Activated CD4-positive, CD25-positive, alpha-beta regulatory T cell treated with anti-CD3 and anti-CD28 coated beads, Interleukin-2, amount 50 U/mL, for 16 hours (primary cell): Measurements from ENCODE around the gene PPM1M.

ENCODE experiments used
- DNase-seq: peaks from one replicate; pipeline ENCODE4 v3.0.0-alpha.2; 2020; ENCODE audit warnings: low read depth, low spot score

The PPM1M gene, protein sequence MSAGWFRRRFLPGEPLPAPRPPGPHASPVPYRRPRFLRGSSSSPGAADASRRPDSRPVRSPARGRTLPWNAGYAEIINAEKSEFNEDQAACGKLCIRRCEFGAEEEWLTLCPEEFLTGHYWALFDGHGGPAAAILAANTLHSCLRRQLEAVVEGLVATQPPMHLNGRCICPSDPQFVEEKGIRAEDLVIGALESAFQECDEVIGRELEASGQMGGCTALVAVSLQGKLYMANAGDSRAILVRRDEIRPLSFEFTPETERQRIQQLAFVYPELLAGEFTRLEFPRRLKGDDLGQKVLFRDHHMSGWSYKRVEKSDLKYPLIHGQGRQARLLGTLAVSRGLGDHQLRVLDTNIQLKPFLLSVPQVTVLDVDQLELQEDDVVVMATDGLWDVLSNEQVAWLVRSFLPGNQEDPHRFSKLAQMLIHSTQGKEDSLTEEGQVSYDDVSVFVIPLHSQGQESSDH

GRCh38 chr3:52245322-52246263 lies at the start of gene PPM1M:
TSS of gene PPM1M (plus strand) at chr3:52245759. CDS start at chr3:52245825, 66 bp downstream.
- DNase-seq: peak; percentile 21

DNA sequence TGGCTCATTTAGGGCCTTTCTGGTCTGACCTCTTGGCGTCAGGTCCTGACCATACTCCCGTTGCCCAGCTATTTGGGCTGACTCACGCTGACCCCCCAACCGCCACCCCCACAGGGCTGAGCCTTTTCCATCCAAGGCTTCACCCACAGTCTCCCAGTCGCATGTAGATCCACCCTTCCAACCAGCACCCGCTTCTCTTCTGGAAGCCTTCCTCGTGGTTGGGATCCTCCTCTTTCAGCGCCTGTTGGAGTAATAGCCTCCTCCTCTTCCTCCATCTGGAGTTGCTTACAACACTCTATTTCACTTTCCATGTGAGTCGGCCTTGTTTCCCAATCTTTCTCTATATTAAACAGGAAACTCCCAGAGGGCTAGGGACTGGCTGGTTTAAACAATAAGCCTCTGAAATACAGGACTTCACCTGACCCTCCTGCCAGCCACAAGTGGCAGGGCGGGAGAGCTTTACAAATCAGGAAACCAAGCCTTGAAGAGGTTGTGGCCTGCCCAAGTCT lies 49.7 kb upstream of the PPM1M start:
- no peak for DNase-seq

DNA sequence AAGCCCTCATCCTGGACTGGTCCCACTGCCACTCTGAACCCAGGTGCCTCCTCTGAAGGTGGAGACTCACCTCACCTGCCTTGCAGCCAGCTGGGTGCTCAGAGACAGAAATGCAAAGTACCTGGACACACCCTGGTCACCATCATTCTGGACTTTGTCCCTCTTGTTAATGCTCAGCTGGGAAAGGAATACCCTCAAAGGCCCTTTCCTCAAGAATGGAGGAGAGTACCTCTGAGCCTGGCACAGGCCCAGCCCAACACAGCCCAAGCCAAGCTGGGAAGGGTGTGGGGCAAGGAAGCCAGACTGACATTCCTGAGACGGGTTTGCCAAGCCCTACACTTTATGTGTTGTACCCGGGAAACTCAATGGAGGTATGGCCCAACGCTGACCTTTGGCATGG lies 48.6 kb upstream of the PPM1M start:
- no peak for DNase-seq

GRCh38 chr3:52197499-52197841 lies 48.1 kb upstream of the PPM1M start:
- no peak for DNase-seq

DNA sequence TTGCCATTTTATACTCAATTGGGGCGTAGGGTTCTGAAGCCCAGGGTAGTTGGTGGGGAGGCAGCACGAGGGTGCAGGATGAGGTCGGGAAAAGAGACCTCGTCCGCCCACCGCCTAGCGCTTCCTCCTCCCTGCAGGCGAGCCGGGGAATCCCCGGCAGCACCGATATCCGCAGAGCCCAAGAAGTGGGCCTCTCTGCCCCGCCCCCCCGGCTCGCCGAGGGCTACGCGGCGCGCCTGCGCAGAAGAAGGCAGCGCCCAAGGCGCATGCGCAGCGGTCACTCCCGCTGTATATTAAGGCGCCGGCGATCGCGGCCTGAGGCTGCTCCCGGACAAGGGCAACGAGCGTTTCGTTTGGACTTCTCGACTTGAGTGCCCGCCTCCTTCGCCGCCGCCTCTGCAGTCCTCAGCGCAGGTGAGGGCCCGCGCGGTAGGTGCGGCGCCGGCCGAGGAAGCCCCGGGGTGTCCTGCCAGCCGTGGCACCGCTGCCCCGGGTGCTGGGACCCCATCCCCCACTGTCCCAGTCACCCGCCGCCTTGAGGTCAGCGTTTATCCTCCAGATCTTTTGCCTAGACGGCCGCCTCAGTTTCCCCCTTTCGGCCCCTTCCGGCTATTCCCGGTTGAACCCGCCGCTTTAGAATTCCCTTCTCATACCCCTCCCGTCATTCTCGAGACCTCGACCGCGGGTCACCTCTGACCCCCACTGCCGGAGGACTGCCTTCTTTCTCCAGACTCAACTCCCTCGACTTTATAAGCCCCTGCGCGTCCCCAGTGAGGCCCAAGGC lies 47.5 kb upstream of the PPM1M start, which contains the start of gene ALAS1:
Gene ALAS1, plus strand, starts transcription at position 319 of the 784 bp plus-strand sequence. CDS start 1,082 bp downstream, outside the sequence.
- DNase-seq: peak; percentile 86

DNA sequence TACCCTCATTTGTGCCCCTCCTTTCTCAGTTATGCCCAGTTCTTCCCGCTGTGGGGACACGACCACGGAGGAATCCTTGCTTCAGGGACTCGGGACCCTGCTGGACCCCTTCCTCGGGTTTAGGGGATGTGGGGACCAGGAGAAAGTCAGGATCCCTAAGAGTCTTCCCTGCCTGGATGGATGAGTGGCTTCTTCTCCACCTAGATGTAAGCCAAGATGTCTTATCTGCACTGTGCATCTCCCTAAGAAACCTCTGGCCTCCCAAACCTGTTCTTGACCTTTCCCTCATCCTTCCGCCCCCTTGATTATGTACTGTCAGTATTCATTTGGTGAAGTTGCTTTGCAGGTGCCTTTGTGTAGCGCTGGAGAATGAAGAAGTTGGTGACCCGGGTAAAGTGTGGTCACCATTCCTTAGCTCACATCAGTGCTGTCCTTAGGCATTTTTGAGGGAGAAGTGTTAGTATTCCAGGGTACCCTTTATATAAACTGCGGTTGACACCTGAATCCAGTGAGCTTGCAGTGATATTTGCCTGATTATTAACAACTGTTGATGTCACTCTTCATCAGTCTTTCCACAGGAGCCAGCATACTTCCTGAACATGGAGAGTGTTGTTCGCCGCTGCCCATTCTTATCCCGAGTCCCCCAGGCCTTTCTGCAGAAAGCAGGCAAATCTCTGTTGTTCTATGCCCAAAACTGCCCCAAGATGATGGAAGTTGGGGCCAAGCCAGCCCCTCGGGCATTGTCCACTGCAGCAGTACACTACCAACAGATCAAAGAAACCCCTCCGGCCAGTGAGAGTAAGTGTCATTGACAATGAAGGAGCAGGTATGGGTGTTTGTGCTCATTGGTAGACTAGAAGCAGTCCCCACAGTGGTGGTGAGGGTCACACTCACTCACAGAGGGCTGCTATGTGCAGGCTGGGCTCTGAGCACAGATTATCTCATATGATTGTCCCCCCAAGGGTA lies 46.6 kb upstream of the PPM1M start:
- DNase-seq: no peak

- no peak for DNase-seq
These were observed 44.4 kb upstream of the PPM1M start for GRCh38 chr3:52200981-52201679.

DNA sequence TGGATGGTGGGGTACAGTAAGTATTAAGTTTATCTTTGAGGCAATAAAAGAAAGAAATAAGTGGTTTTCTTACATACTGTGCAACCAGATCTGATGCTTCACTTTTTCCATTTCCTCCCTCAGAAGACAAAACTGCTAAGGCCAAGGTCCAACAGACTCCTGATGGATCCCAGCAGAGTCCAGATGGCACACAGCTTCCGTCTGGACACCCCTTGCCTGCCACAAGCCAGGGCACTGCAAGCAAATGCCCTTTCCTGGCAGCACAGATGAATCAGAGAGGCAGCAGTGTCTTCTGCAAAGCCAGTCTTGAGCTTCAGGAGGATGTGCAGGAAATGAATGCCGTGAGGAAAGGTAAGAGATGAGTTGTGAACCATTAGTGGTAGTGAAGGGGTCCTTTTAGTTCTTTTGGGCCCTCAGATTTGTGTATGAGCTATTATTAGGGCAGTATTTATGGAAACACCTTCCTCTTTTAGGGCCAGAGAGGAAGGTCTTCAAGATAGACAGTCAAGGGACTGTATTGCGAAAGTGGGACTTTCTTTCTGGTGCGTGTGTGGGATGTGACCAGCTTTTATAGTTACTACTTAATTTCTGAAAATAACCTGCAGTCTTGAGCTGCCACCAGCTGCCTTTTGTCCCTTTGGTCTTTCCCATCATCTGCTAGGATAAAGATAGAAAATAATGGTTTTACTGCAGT lies 43.0 kb upstream of the PPM1M start:
- DNase-seq: no peak

GRCh38 chr3:52203701-52204100 lies 41.9 kb upstream of the PPM1M start:
- no peak for DNase-seq

- no peak for DNase-seq
These were observed 41.1 kb upstream of the PPM1M start for GRCh38 chr3:52204337-52205073.

GRCh38 chr3:52205727-52206372 lies 39.7 kb upstream of the PPM1M start:
- DNase-seq: no peak

DNA sequence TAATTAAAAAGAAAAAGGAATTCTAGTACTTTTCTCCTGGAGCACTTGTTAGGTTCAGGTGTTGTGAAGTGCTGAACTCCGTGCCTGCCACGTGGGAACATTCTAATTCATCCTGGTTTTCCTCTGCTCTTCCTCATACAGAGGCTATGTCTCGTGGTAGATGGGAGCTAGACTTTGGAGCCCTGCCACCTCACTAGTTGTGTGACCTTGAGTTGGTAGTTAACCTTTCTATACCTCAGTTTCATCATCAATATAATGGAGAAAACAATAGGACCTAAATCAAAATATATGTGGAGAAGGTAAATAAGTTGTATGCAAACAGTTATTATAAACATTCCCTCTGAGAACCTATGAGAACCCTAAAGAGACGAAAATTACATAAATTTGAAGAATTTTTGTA lies 37.0 kb upstream of the PPM1M start:
- no peak for DNase-seq

DNA sequence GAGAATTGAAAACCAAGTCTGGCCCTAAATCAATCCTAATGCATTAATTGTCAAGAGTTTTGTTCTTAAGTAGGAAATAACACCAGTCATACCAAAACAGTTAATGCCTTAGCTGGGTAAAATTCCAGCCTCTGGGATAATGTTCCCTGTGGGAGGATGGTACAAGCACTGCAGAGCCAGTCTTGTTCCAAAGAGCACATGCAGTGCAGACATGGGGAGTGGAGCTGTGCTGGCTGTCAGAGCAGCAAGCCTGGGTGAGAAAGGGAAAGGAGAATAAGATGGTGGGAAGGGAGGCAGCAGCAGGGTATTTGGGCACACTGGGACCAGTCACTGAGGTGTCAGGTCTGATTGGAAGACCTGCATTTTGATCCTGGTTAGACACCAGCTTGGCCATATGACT lies 35.5 kb upstream of the PPM1M start:
- DNase-seq: no peak

GRCh38 chr3:52210550-52211046 lies 35.0 kb upstream of the PPM1M start:
- no peak for DNase-seq

GRCh38 chr3:52211268-52211891 lies 34.2 kb upstream of the PPM1M start:
- no peak for DNase-seq

DNA sequence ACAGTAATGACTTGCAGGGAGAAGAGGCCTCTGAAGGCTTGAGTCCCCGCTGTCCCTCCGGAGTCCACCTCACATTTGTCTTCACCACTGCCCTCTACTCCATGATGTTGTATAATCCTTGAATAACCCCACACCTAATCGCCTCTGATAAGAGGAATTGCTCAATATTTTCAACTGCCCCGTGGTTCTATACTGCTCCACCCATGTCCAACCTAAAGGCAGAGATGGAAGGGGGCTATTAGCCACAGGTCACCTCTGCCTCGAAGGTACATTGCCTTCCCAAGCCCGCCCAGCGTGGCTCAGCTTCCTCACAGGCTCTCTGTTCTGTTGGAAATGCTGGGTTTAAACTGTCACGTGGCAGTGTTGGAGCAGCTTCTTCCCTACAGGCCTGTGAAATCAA lies 32.6 kb upstream of the PPM1M start:
- no peak for DNase-seq

- no peak for DNase-seq
These were observed 31.7 kb upstream of the PPM1M start for GRCh38 chr3:52213901-52214300.
